Activated CD8-positive, alpha-beta memory T cell treated with anti-CD3 and anti-CD28 coated beads, Interleukin-2, amount 50 U/mL, for 24 hours (primary cell): Measurements from ENCODE around the gene CLEC4A.
"Not testable (repeated sequence)": the region's sequence is repeated elsewhere in the genome, so short reads cannot be mapped to it uniquely, and the experiment has no call there.

ENCODE experiments used
- DNase-seq: peaks from one replicate; pipeline ENCODE4 v3.0.0-alpha.2; 2020; ENCODE audit errors: extremely low read depth

CLEC4A gene

DNA sequence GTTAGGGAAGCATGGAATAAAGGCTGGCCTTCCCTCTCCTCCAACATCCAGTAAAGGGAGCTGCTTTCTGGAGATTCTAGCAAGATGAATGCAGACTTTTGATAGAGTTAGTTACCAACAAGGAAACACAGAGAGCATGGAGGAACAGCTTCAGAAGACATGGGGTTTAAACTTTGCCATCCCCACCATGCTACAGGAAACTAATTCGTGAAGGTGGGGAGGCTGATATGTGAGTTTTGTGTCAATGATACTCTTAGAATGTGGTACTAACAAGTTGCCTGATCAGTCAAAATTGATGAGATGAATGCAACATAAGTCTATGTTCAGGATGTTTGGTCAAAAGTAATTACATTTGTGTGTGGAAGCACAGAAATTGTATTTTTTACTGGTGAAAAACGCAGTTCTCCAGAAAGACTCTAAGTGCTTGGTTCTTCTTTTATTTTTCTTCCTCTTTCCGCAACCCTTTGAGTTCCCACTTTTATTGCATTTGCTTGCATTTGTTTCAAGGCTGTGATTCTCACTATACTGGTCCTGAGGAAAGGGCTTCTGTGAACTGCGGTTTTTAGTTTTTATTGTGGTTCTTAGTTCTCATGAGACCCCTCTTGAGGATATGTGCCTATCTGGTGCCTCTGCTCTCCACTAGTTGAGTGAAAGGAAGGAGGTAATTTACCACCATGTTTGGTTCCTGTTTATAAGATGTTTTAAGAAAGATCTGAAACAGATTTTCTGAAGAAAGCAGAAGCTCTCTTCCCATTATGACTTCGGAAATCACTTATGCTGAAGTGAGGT is at the start of gene CLEC4A:
Gene CLEC4A, plus strand, starts transcription at position 494 of the 789 bp plus-strand sequence. Its CDS starts 262 bp downstream, at position 756.
- no peak for DNase-seq

GRCh38 chr12:8075935-8076334 is 47.5 kb upstream of the CLEC4A start:
- no peak for DNase-seq

GRCh38 chr12:8076366-8076765 is 47.1 kb upstream of the CLEC4A start:
- no peak for DNase-seq

DNA sequence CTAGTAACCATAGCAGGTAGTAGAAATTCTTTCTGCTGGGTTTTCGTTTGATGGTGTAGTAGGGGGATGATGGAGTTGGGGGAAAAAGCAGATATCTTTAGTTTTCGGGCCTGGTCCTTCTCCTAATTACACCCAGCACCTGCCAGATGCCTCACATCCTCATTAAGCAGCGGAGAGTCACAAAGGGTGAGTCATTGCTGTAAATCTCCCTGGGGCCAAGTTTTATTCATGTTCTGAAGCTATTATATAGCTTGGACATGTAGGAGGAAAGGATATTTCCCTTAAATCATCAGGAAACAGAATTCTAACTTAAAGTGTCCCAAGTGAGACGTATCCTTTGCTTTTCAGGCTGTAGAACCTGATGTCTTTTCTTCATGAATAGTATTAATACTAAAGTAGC is 46.2 kb upstream of the CLEC4A start:
- DNase-seq, result no peak

DNA sequence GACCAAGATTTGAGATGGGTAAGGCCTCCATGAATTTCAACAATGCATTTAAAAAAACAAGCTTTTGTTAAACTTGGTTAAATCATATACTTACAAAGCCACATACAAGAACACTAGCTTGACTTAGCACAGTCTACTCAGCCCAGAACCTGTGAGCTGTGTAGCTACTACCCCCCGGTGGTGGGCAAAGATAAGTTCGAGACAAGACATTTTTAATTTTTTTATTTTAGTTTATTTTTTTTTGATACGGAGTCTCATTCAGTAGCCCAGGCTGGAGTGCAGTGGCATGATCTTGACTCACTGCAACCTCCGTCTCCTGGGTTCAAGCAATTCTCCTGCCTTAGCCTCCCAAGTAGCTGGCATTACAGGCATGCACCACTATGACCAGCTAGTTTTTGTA is 45.0 kb upstream of the CLEC4A start:
- no peak for DNase-seq

DNA sequence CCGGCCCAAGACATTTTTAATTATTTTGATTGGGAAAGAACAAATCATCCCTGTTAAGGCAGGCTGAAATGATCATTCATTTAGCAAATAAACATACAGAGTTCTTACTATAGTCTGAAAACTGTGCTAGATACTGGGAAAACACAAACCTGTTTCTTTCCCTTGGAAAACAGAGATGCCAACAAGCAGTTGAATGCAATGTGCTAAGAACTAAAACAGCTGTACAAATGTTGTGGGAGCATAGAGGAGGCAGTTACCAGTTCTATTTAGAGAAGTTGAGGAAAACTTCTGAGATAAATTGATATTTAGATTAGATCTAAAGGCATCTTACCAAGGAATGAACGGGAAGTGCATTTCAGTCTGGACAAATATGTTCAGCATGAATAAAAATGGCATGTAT is 44.5 kb upstream of the CLEC4A start:
- DNase-seq, result no peak

DNA sequence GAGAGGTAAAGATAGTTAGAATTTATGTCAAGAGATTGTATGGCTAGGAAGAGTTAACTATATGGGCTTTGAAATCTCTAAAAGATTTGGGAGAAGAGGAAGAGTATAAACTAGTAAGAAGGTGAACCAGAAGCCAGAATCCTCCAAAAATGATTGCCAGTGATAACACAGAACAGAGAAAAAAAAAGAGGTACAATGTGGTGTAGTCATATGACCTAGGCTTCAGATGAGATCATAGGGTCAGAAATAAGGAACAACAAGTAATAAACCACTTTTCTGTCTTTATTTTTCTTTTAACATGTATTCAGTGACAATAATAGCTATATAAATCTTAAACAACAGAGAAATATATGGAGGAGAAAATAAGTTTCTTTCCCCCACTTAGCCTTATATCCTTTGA is 43.3 kb upstream of the CLEC4A start:
- DNase-seq, result no peak

- no peak for DNase-seq
Observed at GRCh38 chr12:8081251-8081920, 42.0 kb upstream of the CLEC4A start.

DNA sequence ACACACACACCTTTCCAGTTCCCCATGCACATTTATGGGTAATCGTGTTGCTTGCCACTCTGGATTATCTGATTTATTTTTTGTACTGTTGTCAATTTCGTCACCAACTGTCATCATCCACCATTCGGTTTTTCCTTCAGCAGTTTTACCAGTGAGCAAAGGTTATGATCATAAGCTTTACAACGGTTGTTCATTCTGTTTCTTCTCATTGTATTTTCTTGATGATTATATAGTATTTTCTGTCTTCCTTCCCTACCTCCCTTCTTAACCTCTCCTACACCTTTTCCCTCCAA is 40.7 kb upstream of the CLEC4A start:
- no peak for DNase-seq

GRCh38 chr12:8084351-8084750 is 39.1 kb upstream of the CLEC4A start:
- not testable (repeated sequence) for DNase-seq

GRCh38 chr12:8087666-8088065 is 35.8 kb upstream of the CLEC4A start:
- no peak for DNase-seq

DNA sequence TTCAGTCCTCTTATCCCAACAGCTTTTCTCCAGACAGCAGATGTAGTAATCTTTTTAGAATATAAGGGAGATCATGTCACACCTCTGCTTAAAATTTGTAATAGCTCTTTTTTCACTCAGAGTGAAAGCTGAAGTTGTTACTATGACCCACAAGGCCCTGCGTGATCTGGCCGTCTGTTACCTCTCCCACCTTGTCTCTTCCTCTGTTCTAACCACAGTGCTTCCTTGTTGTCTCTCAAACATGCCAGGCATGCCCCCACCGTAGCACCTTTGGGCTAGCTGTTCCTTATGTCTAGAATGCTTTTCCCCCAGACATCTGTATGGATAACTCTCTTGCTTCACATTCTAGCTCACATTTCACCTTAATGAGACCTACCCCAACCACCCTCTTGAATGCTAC is 34.8 kb upstream of the CLEC4A start:
- no peak for DNase-seq

- not testable (repeated sequence) for DNase-seq
Observed at GRCh38 chr12:8089277-8089676, 34.1 kb upstream of the CLEC4A start.

GRCh38 chr12:8089716-8090115 is 33.7 kb upstream of the CLEC4A start:
- no peak for DNase-seq

DNA sequence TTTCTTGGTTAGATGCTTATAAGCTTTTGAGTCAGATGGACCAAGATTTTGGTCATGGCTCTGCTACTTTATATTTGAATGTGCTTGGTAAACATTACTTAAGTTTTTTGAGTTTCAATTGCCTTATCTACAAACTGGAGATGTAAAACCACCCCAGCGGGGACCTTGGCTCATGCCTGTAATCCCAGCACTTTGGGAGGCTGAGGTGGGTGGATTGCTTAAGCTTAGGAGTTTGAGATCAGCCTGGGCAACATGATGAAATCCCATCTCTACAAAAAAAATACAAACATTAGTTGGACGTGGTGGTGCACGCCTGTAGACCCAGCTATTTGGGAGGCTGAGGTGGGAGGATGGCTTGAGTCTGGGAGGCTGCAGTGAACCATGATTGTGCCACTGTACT is 30.1 kb upstream of the CLEC4A start:
- DNase-seq, result no peak

GRCh38 chr12:8096281-8096915 is 27.0 kb upstream of the CLEC4A start:
- DNase-seq, result no peak

DNA sequence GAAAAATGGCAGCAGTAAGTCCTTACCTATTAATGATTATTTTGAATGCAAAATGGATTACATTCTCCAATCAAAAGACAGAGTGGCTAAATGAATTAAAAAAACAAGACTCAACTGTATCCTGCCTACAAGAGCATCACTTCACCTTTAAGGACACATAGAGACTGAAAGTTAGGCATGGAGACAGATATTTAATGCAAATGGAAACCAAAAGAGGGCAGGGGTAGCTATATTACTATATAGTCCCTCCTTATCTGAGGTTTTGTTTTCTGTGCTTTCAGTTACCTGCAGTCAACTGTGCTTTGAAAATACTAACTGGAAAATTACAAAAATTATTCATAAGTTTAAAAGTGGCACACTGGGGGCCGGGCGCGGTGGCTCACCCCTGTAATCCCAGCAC is 24.2 kb upstream of the CLEC4A start:
- DNase-seq, result no peak

DNA sequence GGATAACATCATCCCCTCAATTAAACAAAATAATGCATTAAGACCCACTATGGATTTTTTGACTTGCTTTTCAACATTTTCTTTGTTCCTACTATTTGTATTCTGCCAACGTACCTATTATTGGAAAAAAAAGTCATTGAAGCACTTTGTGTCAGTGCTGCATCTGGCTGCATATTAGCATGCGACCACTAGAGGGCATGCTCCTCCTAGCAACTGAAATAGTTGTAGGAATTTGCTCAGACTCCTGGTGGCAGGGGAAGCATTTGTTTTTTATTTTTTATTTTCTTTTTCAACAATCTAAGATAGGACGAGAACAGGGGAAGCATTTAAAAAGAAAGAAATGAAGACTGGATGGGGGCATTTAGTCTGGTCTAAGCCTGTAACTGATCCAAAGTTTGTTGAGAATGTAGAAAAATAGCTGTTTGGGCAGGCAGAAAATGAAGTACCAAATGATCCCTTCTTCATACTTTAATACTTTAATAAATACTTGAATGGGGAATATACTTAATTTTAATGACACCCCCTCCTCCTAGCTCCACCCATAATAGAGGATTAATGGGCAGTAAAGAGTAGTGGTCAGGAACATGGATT is 14.5 kb upstream of the CLEC4A start:
- peak; percentile 61 for DNase-seq

GRCh38 chr12:8113117-8113516 is 10.3 kb upstream of the CLEC4A start:
- DNase-seq, result not testable (repeated sequence)

GRCh38 chr12:8120072-8120713 is 3.2 kb upstream of the CLEC4A start:
- DNase-seq, result no peak

GRCh38 chr12:8127138-8127537 is 3.7 kb downstream of the CLEC4A start:
- no peak for DNase-seq
